Lower leg skin (tissue), 4 donors: ENCODE measurements around the gene CNTNAP5. TPM values are rescaled to one million over a fixed set of nuclear protein-coding genes. Genes with fewer than 3 reads are reported as not detected.

Experiments
- DNase-seq, 2 donors: peaks; one replicate each; pipeline ENCODE4 v3.0.0-alpha.2; 2019; ENCODE audit warnings: low spot score in 2 of 2
- H3K4me3 ChIP-seq: fragments of 200-600 bp; sonication (generic); 2 replicates; pipeline ENCODE4 v1.5.1; 2017; ENCODE audit warnings: mild to moderate bottlenecking, low read depth; ENCODE audit not compliant: poor library complexity, severe bottlenecking
- POLR2A ChIP-seq, 2 donors: fragments of 450-650 bp; IDR thresholded peaks; one replicate each; pipeline ENCODE4 v1.6.1; 2016 to 2017; ENCODE audit warnings: antibody characterized with exemption in 2 of 2, mild to moderate bottlenecking in 1 of 2, moderate library complexity in 1 of 2
- WGBS, 2 donors: methylation state at CpG; one replicate each; pipeline ENCODE4 v1.1.5; 2018; 5-methylcytosine and 5-hydroxymethylcytosine counted together
- intact Hi-C: fragments of 100-400 bp; cut with DNase I; formaldehyde crosslinking; loops from one replicate; pipeline ENCODE4 v1.15.0; 2023; ENCODE audit warnings: low total_unique reads
- total RNA-seq, 4 donors: library from RNA; depleted of rRNA; stranded (reverse); fragments of >200 nt; gene quantifications; one replicate each; pipeline ENCODE4 v1.1.0, GENCODE V29; 2016
- TF ChIP-seq, protein P1 (sequence below), 3 donors: fragments of 450-650 bp; IDR thresholded peaks; one replicate each; pipeline ENCODE4 v1.5.1; 2016; ENCODE audit warnings: antibody characterized with exemption in 3 of 3, mild to moderate bottlenecking in 3 of 3, moderate library complexity in 2 of 3

The CNTNAP5 gene
- total RNA-seq, 4 donors from 2014 or later = not detected

DNA sequence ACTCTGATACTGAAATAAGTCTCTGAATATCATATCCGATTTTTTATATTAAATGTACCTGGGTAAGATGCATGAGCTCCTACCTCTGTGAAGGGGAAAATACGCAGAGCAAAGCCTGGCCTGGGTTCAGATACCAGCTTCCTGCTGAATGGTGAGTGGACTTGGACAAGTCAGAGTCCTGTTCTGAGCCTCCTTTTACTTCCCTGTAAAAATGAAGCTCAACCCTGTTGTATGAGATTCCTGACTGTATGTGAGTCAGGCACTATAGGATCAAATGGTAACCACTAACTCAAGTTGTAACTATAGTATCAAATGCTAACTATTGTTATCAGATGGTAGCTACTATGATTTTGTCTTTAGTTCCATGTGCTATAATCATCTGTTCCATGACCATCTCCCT is 561.7 kb downstream of the CNTNAP5 start:
- intact Hi-C loops = no loop called here
- H3K4me3 ChIP-seq = no peak overlapping the region
- TF ChIP-seq, protein P1, sequence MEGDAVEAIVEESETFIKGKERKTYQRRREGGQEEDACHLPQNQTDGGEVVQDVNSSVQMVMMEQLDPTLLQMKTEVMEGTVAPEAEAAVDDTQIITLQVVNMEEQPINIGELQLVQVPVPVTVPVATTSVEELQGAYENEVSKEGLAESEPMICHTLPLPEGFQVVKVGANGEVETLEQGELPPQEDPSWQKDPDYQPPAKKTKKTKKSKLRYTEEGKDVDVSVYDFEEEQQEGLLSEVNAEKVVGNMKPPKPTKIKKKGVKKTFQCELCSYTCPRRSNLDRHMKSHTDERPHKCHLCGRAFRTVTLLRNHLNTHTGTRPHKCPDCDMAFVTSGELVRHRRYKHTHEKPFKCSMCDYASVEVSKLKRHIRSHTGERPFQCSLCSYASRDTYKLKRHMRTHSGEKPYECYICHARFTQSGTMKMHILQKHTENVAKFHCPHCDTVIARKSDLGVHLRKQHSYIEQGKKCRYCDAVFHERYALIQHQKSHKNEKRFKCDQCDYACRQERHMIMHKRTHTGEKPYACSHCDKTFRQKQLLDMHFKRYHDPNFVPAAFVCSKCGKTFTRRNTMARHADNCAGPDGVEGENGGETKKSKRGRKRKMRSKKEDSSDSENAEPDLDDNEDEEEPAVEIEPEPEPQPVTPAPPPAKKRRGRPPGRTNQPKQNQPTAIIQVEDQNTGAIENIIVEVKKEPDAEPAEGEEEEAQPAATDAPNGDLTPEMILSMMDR (IDR thresholded peaks at IDR 0.05) = no peak
- no peak for TF ChIP-seq POLR2A (IDR thresholded peaks at IDR 0.05)
- DNase-seq = no peak
- WGBS, 2 donors = 89 to 94% methylated on average over 2 of the region's 2 CpGs

DNA sequence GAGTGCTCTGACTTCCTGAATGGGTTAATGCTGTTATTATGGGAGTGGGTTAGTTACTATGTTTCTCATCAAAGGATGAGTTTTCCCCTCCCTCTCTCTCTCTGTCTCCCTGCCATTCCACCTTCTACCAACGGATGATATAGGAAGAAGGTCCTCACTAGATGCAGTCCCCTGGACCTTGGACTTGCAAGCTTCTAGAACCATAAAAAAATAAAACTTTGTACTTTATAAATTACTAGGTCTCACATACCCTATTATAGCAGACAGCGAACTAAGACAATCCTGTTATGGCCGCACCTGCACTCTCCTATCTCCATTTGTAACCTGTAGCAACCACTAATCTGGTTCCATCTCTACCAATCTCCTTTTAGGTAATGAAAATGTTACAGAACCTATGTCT is 564.9 kb downstream of the CNTNAP5 start:
- intact Hi-C loops = no loop called here

DNA sequence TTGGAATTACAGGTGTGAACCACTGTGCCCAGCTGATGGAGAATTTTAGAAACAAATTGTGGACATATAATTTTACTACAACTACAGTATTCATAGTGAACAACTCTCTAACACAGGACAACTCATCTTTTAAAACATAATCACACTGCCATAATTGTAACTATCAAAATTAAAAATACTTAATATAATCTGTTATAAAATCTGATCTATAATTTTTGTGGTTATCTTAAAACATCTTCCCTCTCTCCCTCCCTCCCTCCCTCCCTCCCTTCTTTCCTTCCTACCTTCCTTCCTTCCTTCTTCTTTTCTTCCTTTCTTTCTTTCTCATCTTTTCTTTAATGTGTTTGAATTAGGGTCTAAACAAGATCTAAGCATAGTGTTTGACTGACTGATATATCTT is 577.7 kb downstream of the CNTNAP5 start:
- no peak for TF ChIP-seq POLR2A (IDR thresholded peaks at IDR 0.05)
- TF ChIP-seq, protein P1 (IDR thresholded peaks at IDR 0.05) = no peak
- intact Hi-C loops = no loop called here

More for the DNA sequence above, 564.9 kb downstream of the CNTNAP5 start:
- H3K4me3 ChIP-seq = no peak overlapping the region
- 91 to 95% methylated on average over 3 of the region's 3 CpGs for WGBS, 2 donors
- TF ChIP-seq, protein P1 (IDR thresholded peaks at IDR 0.05) = no peak
- TF ChIP-seq POLR2A (IDR thresholded peaks at IDR 0.05) = no peak
- DNase-seq = no peak

DNA sequence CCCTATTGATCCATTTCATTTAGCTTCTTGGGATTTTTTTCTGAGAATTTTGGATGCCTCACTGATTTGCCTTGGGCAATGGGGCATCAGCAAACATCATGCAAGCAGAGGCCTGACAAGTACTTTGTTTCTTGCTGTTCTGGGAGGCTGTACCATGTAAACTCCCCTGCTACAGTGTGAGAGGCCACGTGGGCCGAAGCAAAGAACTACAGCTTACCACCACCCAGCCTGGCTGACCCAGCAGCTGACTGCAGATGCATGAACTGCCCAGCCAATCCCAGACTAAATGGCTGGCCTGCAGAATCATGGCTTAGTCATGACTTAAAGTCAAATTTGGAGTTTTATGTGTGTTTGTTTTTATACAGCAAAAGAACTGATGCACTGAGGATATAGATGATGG is 579.9 kb downstream of the CNTNAP5 start:
- DNase-seq = no peak
- intact Hi-C loops = no loop called here
- no peak overlapping the region for H3K4me3 ChIP-seq
- no peak for TF ChIP-seq POLR2A (IDR thresholded peaks at IDR 0.05)
- TF ChIP-seq, protein P1 (IDR thresholded peaks at IDR 0.05) = no peak
- 46 to 63% methylated on average over 2 of the region's 2 CpGs for WGBS, 2 donors

More for the DNA sequence above, 577.7 kb downstream of the CNTNAP5 start:
- no peak for DNase-seq
- H3K4me3 ChIP-seq = no peak overlapping the region

DNA sequence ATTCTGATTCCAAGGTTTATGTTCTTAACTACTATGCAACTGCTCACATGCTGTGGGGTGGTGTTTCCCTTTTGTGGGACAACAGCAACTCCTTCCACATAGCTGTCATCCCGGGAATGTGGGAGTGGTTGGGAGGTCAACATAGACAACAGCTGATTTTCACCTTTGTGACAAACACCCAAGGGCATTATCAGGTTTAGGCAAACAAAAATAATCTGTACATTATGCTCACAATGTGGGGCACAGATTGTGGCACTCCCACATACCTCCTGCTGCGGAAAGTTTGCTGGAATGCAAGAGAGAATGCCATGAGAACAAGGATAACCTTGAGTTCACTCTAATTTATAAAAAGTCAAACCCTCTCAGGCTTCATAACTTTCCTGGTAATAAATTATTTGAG is 582.6 kb downstream of the CNTNAP5 start:
- no peak overlapping the region for H3K4me3 ChIP-seq
- no peak for DNase-seq
- WGBS, 2 donors = 65% methylated on average over 2 of the region's 2 CpGs
- TF ChIP-seq POLR2A (IDR thresholded peaks at IDR 0.05) = no peak
- TF ChIP-seq, protein P1 (IDR thresholded peaks at IDR 0.05) = no peak
- intact Hi-C loops = no loop called here

DNA sequence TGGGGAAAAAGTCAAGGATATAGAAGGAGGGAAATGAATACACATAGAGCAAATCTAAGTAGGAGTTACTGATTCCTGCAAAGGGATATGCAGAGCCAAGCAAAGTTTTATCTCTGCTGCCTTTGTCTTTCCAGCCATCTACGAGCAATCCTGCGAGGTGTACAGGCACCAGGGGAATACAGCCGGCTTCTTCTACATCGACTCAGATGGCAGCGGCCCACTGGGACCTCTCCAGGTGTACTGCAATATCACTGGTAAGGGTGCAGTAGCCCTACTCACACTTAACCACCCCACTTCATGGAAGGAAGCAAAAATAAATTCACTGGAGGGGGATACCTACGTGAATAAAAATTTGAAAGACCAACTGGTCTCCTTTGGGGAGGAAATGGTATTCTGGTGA is 584.6 kb downstream of the CNTNAP5 start:
- DNase-seq = no peak
- H3K4me3 ChIP-seq = no peak overlapping the region
- intact Hi-C loops = no loop called here
- 71 to 84% methylated on average over 6 of the region's 6 CpGs for WGBS, 2 donors
- TF ChIP-seq POLR2A (IDR thresholded peaks at IDR 0.05) = no peak
- TF ChIP-seq, protein P1 (IDR thresholded peaks at IDR 0.05) = no peak
